HEK293 (cell line): ENCODE data around the gene CDH7.

Source experiments
- CTCF ChIP-seq: fragments of 450-650 bp; formaldehyde crosslinking; IDR thresholded peaks from 2 replicates; pipeline ENCODE4 v1.5.1; 2016; ENCODE audit warnings: missing biosample characterization, missing genetic modification characterization
- KLF7 ChIP-seq: fragments of 450-650 bp; formaldehyde crosslinking; IDR thresholded peaks from 2 replicates; pipeline ENCODE4 v1.5.1; 2016; ENCODE audit warnings: missing biosample characterization, missing genetic modification characterization, borderline replicate concordance
- SP7 ChIP-seq: fragments of 450-650 bp; formaldehyde crosslinking; IDR thresholded peaks from 2 replicates; pipeline ENCODE4 v1.5.1; 2016; ENCODE audit warnings: missing biosample characterization, missing genetic modification characterization
- ZBTB6 ChIP-seq: fragments of 450-650 bp; formaldehyde crosslinking; IDR thresholded peaks from 2 replicates; pipeline ENCODE4 v1.5.1; 2017; ENCODE audit warnings: missing biosample characterization, missing genetic modification characterization
- ZNF423 ChIP-seq: fragments of 450-650 bp; formaldehyde crosslinking; IDR thresholded peaks from 2 replicates; pipeline ENCODE4 v1.5.1; 2016; ENCODE audit warnings: missing biosample characterization, missing genetic modification characterization
- ZNF514 ChIP-seq: fragments of 450-650 bp; formaldehyde crosslinking; IDR thresholded peaks from 2 replicates; pipeline ENCODE4 v1.5.1; 2016; ENCODE audit warnings: missing biosample characterization, missing genetic modification characterization
- ZNF530 ChIP-seq: fragments of 450-650 bp; formaldehyde crosslinking; IDR thresholded peaks from 2 replicates; pipeline ENCODE4 v1.5.1; 2016; ENCODE audit warnings: low read depth, missing biosample characterization, missing genetic modification characterization
- ZNF555 ChIP-seq: fragments of 450-650 bp; formaldehyde crosslinking; conservative IDR thresholded peaks from 2 replicates; pipeline ENCODE4 v1.5.1; 2017; ENCODE audit warnings: missing biosample characterization, mild to moderate bottlenecking, missing genetic modification characterization, inconsistent platforms
- ZNF560 ChIP-seq: fragments of 450-650 bp; formaldehyde crosslinking; IDR thresholded peaks from 2 replicates; pipeline ENCODE4 v1.5.1; 2017; ENCODE audit warnings: missing biosample characterization, missing genetic modification characterization, borderline replicate concordance
- ZNF747 ChIP-seq: fragments of 450-650 bp; formaldehyde crosslinking; IDR thresholded peaks from 2 replicates; pipeline ENCODE4 v1.5.1; 2016; ENCODE audit warnings: missing biosample characterization, missing genetic modification characterization
- ZSCAN18 ChIP-seq: fragments of 450-650 bp; formaldehyde crosslinking; IDR thresholded peaks from 2 replicates; pipeline ENCODE4 v1.5.1; 2016; ENCODE audit warnings: missing biosample characterization, missing genetic modification characterization
- TF ChIP-seq, protein P1 (sequence below): fragments of 450-650 bp; formaldehyde crosslinking; conservative IDR thresholded peaks from 2 replicates; pipeline ENCODE4 v1.5.1; 2016; ENCODE audit warnings: low read depth, missing biosample characterization, missing genetic modification characterization
- TF ChIP-seq, protein P2 (sequence below): fragments of 450-650 bp; formaldehyde crosslinking; IDR thresholded peaks from 2 replicates; pipeline ENCODE4 v1.5.1; 2016; ENCODE audit warnings: missing biosample characterization, missing genetic modification characterization

GRCh38 chr18:65827444-65827843 is 76.6 kb downstream of the CDH7 start:
- TF ChIP-seq, protein P1, sequence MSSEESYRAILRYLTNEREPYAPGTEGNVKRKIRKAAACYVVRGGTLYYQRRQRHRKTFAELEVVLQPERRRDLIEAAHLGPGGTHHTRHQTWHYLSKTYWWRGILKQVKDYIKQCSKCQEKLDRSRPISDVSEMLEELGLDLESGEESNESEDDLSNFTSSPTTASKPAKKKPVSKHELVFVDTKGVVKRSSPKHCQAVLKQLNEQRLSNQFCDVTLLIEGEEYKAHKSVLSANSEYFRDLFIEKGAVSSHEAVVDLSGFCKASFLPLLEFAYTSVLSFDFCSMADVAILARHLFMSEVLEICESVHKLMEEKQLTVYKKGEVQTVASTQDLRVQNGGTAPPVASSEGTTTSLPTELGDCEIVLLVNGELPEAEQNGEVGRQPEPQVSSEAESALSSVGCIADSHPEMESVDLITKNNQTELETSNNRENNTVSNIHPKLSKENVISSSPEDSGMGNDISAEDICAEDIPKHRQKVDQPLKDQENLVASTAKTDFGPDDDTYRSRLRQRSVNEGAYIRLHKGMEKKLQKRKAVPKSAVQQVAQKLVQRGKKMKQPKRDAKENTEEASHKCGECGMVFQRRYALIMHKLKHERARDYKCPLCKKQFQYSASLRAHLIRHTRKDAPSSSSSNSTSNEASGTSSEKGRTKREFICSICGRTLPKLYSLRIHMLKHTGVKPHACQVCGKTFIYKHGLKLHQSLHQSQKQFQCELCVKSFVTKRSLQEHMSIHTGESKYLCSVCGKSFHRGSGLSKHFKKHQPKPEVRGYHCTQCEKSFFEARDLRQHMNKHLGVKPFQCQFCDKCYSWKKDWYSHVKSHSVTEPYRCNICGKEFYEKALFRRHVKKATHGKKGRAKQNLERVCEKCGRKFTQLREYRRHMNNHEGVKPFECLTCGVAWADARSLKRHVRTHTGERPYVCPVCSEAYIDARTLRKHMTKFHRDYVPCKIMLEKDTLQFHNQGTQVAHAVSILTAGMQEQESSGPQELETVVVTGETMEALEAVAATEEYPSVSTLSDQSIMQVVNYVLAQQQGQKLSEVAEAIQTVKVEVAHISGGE (tag by site-specific recombination), result no peak
- no peak for TF ChIP-seq CTCF (tag by site-specific recombination)
- no peak for TF ChIP-seq ZNF560 (tag by site-specific recombination)
- TF ChIP-seq KLF7 (tag by site-specific recombination), result no peak
- TF ChIP-seq, protein P2, sequence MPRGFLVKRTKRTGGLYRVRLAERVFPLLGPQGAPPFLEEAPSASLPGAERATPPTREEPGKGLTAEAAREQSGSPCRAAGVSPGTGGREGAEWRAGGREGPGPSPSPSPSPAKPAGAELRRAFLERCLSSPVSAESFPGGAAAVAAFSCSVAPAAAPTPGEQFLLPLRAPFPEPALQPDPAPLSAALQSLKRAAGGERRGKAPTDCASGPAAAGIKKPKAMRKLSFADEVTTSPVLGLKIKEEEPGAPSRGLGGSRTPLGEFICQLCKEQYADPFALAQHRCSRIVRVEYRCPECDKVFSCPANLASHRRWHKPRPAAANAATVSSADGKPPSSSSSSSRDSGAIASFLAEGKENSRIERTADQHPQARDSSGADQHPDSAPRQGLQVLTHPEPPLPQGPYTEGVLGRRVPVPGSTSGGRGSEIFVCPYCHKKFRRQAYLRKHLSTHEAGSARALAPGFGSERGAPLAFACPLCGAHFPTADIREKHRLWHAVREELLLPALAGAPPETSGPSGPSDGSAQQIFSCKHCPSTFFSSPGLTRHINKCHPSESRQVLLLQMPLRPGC (tag by site-specific recombination), result no peak
- no peak for TF ChIP-seq ZNF423 (tag by site-specific recombination)
- TF ChIP-seq ZSCAN18, result no peak
- TF ChIP-seq ZNF514, result no peak
- no peak for TF ChIP-seq ZBTB6
- TF ChIP-seq SP7 (tag by site-specific recombination), result no peak
- no peak for TF ChIP-seq ZNF555
- no peak for TF ChIP-seq ZNF747
- no peak for TF ChIP-seq ZNF530 (tag by site-specific recombination)
